ENCODE measurements around the gene TENT4A. TPM values are rescaled to one million over a fixed set of nuclear protein-coding genes. Genes with fewer than 3 reads are reported as not detected.
A peak's percentile ranks its signal among the peaks of the same experiment; 100 is the strongest.

TENT4A gene
- total and polyA plus RNA-seq, 10 of the 15 experiments (the other 5 are each of a cell fraction or from before 2014, with no cell fraction given) = 1.4 to 30.6 (median 12.5) TPM

DNA sequence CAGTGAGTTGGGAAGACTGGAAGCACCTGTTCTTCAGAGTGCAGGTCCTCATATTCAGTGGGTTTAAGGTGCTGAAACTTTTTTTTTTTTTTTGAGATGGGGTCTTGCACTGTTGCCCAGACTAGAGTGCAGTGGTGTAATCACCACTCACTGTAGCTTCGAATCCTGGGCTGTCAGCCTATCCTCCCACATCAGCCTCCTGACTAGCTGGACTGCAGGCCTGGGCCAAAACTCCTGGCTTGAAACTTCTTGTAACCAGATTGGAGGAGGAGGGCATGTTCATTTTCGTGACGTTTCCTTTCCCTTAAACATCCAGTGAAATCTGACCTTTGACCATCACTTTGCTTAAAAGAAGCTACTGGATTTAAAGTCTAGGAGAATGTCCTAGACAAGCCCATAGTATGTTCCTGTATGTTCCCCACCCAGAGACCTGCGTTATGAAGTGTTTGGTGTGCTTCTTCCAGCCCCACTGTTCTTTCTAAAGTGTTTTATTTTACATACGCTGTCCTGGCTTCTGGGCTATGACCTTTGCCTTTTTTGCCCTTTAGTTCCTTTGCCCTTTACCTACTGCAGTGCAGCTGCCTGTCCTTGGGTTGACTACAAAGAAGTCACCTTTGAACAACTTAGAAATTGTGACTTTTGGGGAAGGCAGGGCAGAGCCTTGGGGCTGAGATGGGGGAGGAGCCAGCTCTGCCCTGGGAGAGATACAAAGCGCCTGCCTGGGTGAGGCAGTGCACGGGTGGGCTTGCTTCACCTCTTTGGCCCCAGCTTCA, 18.4 kb downstream of the TENT4A start:
- RAD21 ChIA-PET (ENCODE audit: unreplicated experiment) = interaction anchor here (1.2 to 5.3 kb wide), 3 partner anchors 13 to 19 kb away, joined by 3 to 32 read pairs (median 3); no protein-coding TSS in a partner anchor
- Histone ChIP-seq H3K36me3 (ENCODE audit: control insufficient read depth in 2 of 2, insufficient read depth in 2 of 2, low read length in 1 of 2) (peaks cover 5 to 9% of the 10 kb centered on the region in 2 experiments; a peak in 3 of 4 replicates), H3K9ac (ENCODE audit: control insufficient read depth, insufficient read depth, low read length) (no peak overlapping the region), H2AFZ (ENCODE audit: control insufficient read depth, low read depth, low read length) (no peak overlapping the region), H3K4me1 (ENCODE audit: control insufficient read depth, insufficient read depth, low read length) (peaks cover 86% of the 10 kb centered on the region), H3K9me3 (replicated peaks; ENCODE audit: control insufficient read depth, insufficient read depth, low read length) (no peaks in the 10 kb centered on the region), H4K20me1 (ENCODE audit: control insufficient read depth, insufficient read depth) (no peaks in the 10 kb centered on the region), H3K4me2 (ENCODE audit: control insufficient read depth, insufficient read depth) (no peak overlapping the region), H3K79me2 (ENCODE audit: control insufficient read depth, insufficient read depth, low read length) (peaks cover 99% of the 10 kb centered on the region), H3K27me3 (replicated peaks in 1 of 2; ENCODE audit: control insufficient read depth in 2 of 2, insufficient read depth in 2 of 2, low read length in 1 of 2) (no peaks in the 10 kb centered on the region), H3K27ac (ENCODE audit: control insufficient read depth, insufficient read depth) (peak overlapping the region; percentile 22; the same call in 1 of the 2 replicates), H3K4me3 (no peak overlapping the region)
- CTCF ChIA-PET = interaction anchor here (2.0 to 4.5 kb wide), 4 partner anchors 8 to 14 kb away, joined by 5 to 17 read pairs (median 10); no protein-coding TSS in a partner anchor
- DNase-seq (ENCODE audit: low read depth, low spot score) (no peak), ATAC-seq (no peak), FAIRE-seq (no peak)
- intact Hi-C loops (cut with micrococcal nuclease; ENCODE audit: unreplicated experiment) (no loop called here), in situ Hi-C loops (cut with MboI) (loop anchor here (10.0 kb wide), 3 partner anchors 357 to 977 kb away; partner anchors contain the start of gene MED10)
- POLR2A ChIA-PET = interaction anchor here (2.4 kb wide), 1 partner anchor 15 kb away, joined by 12 read pairs; no protein-coding TSS in a partner anchor
- 92% methylated on average over 7 of the region's 7 CpGs for WGBS (ENCODE audit: insufficient coverage, insufficient replicate concordance, low lambda C conversion rate, missing lambda C conversion rate)
- BruUV-seq (replicated peaks) = no TSS peak
- SMC1A ChIA-PET (ENCODE audit: uncharacterized antibody, unreplicated experiment) = interaction anchor here (0.7 to 4.0 kb wide), 6 partner anchors 9 to 99 kb away, joined by 3 to 26 read pairs (median 6); partner anchors contain the start of genes NSUN2 and SRD5A1
- TF ChIP-seq, protein P1, sequence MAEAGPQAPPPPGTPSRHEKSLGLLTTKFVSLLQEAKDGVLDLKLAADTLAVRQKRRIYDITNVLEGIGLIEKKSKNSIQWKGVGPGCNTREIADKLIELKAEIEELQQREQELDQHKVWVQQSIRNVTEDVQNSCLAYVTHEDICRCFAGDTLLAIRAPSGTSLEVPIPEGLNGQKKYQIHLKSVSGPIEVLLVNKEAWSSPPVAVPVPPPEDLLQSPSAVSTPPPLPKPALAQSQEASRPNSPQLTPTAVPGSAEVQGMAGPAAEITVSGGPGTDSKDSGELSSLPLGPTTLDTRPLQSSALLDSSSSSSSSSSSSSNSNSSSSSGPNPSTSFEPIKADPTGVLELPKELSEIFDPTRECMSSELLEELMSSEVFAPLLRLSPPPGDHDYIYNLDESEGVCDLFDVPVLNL (IDR thresholded peaks at IDR 0.05; ENCODE audit: low read depth, low read length) = no peak
- TF ChIP-seq PAX8 (IDR thresholded peaks at IDR 0.05) (no peak), HDAC6 (IDR thresholded peaks at IDR 0.05; ENCODE audit: unreplicated experiment) (no peak), IRF4 (IDR thresholded peaks at IDR 0.05; ENCODE audit: low read depth, low read length) (no peak), ATF7 (IDR thresholded peaks at IDR 0.05; ENCODE audit: low read depth) (no peak), RFX5 (IDR thresholded peaks at IDR 0.05; ENCODE audit: low read depth, low read length) (no peak), POLR2AphosphoS5 (IDR thresholded peaks at IDR 0.05; ENCODE audit: low read length) (no peak), RELA (IDR thresholded peaks at IDR 0.05; ENCODE audit: borderline replicate concordance, partially characterized antibody) (no peak), SUZ12 (IDR thresholded peaks at IDR 0.05; ENCODE audit: unreplicated experiment) (no peak), CREB1 (IDR thresholded peaks at IDR 0.05; ENCODE audit: low read depth) (no peak), NFYB (IDR thresholded peaks at IDR 0.05; ENCODE audit: insufficient read depth, low read depth, low read length) (no peak), SMAD1 (IDR thresholded peaks at IDR 0.05; ENCODE audit: low read depth, partially characterized antibody) (no peak), RBBP5 (conservative IDR thresholded peaks at IDR 0.05) (no peak), SREBF1 (IDR thresholded peaks at IDR 0.05; ENCODE audit: low read length) (no peak)
- TF ChIP-seq, protein P2, sequence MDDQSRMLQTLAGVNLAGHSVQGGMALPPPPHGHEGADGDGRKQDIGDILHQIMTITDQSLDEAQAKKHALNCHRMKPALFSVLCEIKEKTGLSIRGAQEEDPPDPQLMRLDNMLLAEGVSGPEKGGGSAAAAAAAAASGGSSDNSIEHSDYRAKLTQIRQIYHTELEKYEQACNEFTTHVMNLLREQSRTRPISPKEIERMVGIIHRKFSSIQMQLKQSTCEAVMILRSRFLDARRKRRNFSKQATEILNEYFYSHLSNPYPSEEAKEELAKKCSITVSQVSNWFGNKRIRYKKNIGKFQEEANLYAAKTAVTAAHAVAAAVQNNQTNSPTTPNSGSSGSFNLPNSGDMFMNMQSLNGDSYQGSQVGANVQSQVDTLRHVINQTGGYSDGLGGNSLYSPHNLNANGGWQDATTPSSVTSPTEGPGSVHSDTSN (IDR thresholded peaks at IDR 0.05; ENCODE audit: insufficient replicate concordance, low read depth, low read length) = no peak
- TF ChIP-seq, protein P3, sequence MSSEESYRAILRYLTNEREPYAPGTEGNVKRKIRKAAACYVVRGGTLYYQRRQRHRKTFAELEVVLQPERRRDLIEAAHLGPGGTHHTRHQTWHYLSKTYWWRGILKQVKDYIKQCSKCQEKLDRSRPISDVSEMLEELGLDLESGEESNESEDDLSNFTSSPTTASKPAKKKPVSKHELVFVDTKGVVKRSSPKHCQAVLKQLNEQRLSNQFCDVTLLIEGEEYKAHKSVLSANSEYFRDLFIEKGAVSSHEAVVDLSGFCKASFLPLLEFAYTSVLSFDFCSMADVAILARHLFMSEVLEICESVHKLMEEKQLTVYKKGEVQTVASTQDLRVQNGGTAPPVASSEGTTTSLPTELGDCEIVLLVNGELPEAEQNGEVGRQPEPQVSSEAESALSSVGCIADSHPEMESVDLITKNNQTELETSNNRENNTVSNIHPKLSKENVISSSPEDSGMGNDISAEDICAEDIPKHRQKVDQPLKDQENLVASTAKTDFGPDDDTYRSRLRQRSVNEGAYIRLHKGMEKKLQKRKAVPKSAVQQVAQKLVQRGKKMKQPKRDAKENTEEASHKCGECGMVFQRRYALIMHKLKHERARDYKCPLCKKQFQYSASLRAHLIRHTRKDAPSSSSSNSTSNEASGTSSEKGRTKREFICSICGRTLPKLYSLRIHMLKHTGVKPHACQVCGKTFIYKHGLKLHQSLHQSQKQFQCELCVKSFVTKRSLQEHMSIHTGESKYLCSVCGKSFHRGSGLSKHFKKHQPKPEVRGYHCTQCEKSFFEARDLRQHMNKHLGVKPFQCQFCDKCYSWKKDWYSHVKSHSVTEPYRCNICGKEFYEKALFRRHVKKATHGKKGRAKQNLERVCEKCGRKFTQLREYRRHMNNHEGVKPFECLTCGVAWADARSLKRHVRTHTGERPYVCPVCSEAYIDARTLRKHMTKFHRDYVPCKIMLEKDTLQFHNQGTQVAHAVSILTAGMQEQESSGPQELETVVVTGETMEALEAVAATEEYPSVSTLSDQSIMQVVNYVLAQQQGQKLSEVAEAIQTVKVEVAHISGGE (CRISPR knock-in tag; IDR thresholded peaks at IDR 0.05) = no peak
